Upper lobe of left lung (tissue), 6 donors: ENCODE results near the gene HSPB6. TPM values are rescaled to one million over a fixed set of nuclear protein-coding genes. Genes with fewer than 3 reads are reported as not detected.
"Not testable (repeated sequence)": the region's sequence is repeated elsewhere in the genome, so short reads cannot be mapped to it uniquely, and the experiment has no call there.

Source experiments
- ATAC-seq, 2 donors: fragments of 200-7000 bp; cut with Tn5 transposase; one replicate each; pipeline ENCODE4 v1.9.1; 2022; ENCODE audit warnings: mild to moderate bottlenecking in 2 of 2, moderate library complexity in 2 of 2; ENCODE audit not compliant: low FRiP score in 2 of 2
- DNase-seq, 2 donors: peaks; one replicate each; pipeline ENCODE4 v3.0.0-alpha.2; 2019 to 2020
- H3K27ac ChIP-seq, 4 donors: fragments of 200-600 bp; sonication (generic); one replicate each; pipeline ENCODE4 v1.5.1; 2016 to 2019
- H3K27me3 ChIP-seq, 4 donors: fragments of 200-600 bp; sonication (generic); one replicate each; pipeline ENCODE4 v1.5.1; 2017 to 2019
- H3K36me3 ChIP-seq, 4 donors: fragments of 200-600 bp; sonication (generic); one replicate each; pipeline ENCODE4 v1.5.1; 2016 to 2019
- H3K4me1 ChIP-seq, 4 donors: fragments of 200-600 bp; sonication (generic); one replicate each; pipeline ENCODE4 v1.5.1; 2018 to 2019
- H3K4me3 ChIP-seq, 4 donors: fragments of 200-600 bp; sonication (generic); one replicate each; pipeline ENCODE4 v1.5.1; 2017 to 2019; ENCODE audit warnings: mild to moderate bottlenecking in 2 of 4, moderate library complexity in 1 of 4
- H3K9me3 ChIP-seq, 4 donors: fragments of 200-600 bp; sonication (generic); one replicate each; pipeline ENCODE4 v1.5.1; 2018 to 2019
- CTCF ChIP-seq, 6 experiments: fragments of 450-650 bp in 4 of 6; fragments of 200-600 bp in 2 of 6; sonication (generic) in 2 of 6; IDR thresholded peaks; one replicate each; pipeline ENCODE4 v1.5.1; 2016 to 2019; ENCODE audit warnings: antibody characterized with exemption in 6 of 6
- EP300 ChIP-seq, 4 donors: sonication (generic); formaldehyde crosslinking; IDR thresholded peaks; one replicate each; pipeline ENCODE4 v1.5.1; 2017; ENCODE audit warnings: antibody characterized with exemption in 4 of 4, control low read depth in 2 of 4
- POLR2A ChIP-seq, 4 donors: fragments of 450-650 bp; IDR thresholded peaks; one replicate each; pipeline ENCODE4 v1.5.1; 2016 to 2017; ENCODE audit warnings: antibody characterized with exemption in 4 of 4, mild to moderate bottlenecking in 2 of 4
- POLR2AphosphoS5 ChIP-seq, 2 donors: sonication (generic); formaldehyde crosslinking; IDR thresholded peaks; one replicate each; pipeline ENCODE4 v1.5.1; 2017; ENCODE audit warnings: antibody characterized with exemption in 2 of 2
- WGBS, 2 donors: methylation state at CpG; one replicate each; pipeline ENCODE4 v1.1.5; 2017 to 2018; 5-methylcytosine and 5-hydroxymethylcytosine counted together
- total RNA-seq, 6 donors: library from RNA; depleted of rRNA in 4 of 6; stranded (reverse); fragments of >200 nt in 4 of 6; gene quantifications; one replicate each; pipeline versions ENCODE4 v1.1.0 to v1.2.1, GENCODE V29; 2016 to 2021
- donor health status: DM: no; HTN: no; CAD: no; lungs with moderate emphysema.
- donor health status: DM: no; HTN: yes; CAD: no; lungs with severe emphysema.

Gene HSPB6
- total RNA-seq, 6 donors from 2014 or later, result 4.2 to 46.2 (median 18.4) TPM

- H3K27me3 ChIP-seq, result no peaks in the 10 kb centered on the region
- DNase-seq (no peak), ATAC-seq (no peak)
- TF ChIP-seq POLR2A (IDR thresholded peaks at IDR 0.05), result no peak
- TF ChIP-seq CTCF (IDR thresholded peaks at IDR 0.05), result no peak
- no peak for TF ChIP-seq POLR2AphosphoS5 (IDR thresholded peaks at IDR 0.05)
- TF ChIP-seq EP300 (IDR thresholded peaks at IDR 0.05), result no peak
- 94% methylated on average over 13 to 23 of the region's 25 CpGs for WGBS, 2 donors
- H3K9me3 ChIP-seq, result no peaks in the 10 kb centered on the region
- H3K27ac ChIP-seq, result no peak overlapping the region
- peaks cover 82 to 100% (median 97%) of the 10 kb centered on the region in 4 donors for H3K36me3 ChIP-seq
- H3K4me1 ChIP-seq, result no peaks in the 10 kb centered on the region
- no peak overlapping the region for H3K4me3 ChIP-seq
Observed at GRCh38 chr19:35727053-35727955, 29.5 kb downstream of the HSPB6 start.

- TF ChIP-seq CTCF (IDR thresholded peaks at IDR 0.05), result no peak
- TF ChIP-seq POLR2A (IDR thresholded peaks at IDR 0.05), result no peak
- TF ChIP-seq EP300 (IDR thresholded peaks at IDR 0.05), result no peak
- TF ChIP-seq POLR2AphosphoS5 (IDR thresholded peaks at IDR 0.05), result no peak
- Histone ChIP-seq H3K27ac (no peak overlapping the region), H3K27me3 (no peaks in the 10 kb centered on the region), H3K4me3 (no peak overlapping the region), H3K36me3 (peaks cover 75 to 100% (median 95%) of the 10 kb centered on the region in 4 donors), H3K9me3 (no peaks in the 10 kb centered on the region), H3K4me1 (peaks cover 0 to 6% (median 0%) of the 10 kb centered on the region in 4 donors)
- ATAC-seq, result no peak
- 95 to 96% methylated on average over 13 to 22 of the region's 23 CpGs for WGBS, 2 donors
- DNase-seq, result no peak
Observed at GRCh38 chr19:35725216-35725861, 31.5 kb downstream of the HSPB6 start.

- peaks cover 0 to 13% (median 4%) of the 10 kb centered on the region in 4 donors for H3K4me1 ChIP-seq
- peaks cover 68 to 99% (median 91%) of the 10 kb centered on the region in 4 donors for H3K36me3 ChIP-seq
- TF ChIP-seq EP300 (IDR thresholded peaks at IDR 0.05), result no peak
- TF ChIP-seq POLR2AphosphoS5 (IDR thresholded peaks at IDR 0.05), result no peak
- no peak for TF ChIP-seq POLR2A (IDR thresholded peaks at IDR 0.05)
- TF ChIP-seq CTCF (IDR thresholded peaks at IDR 0.05), result no peak
- DNase-seq, result no peak
- no peaks in the 10 kb centered on the region for H3K27me3 ChIP-seq
- 91 to 96% methylated on average over 5 to 12 of the region's 12 CpGs for WGBS, 2 donors
- no peaks in the 10 kb centered on the region for H3K9me3 ChIP-seq
- no peak overlapping the region for H3K4me3 ChIP-seq
- ATAC-seq, result no peak
- no peak overlapping the region for H3K27ac ChIP-seq
Observed at GRCh38 chr19:35724560-35724959, 32.3 kb downstream of the HSPB6 start.

GRCh38 chr19:35724132-35724531 lies 32.7 kb downstream of the HSPB6 start:
- Histone ChIP-seq H3K36me3 (peaks cover 64 to 95% (median 87%) of the 10 kb centered on the region in 4 donors), H3K4me1 (peaks cover 2 to 17% (median 7%) of the 10 kb centered on the region in 4 donors)
- H3K4me3 ChIP-seq, DNase-seq, H3K9me3 ChIP-seq, H3K27ac ChIP-seq, H3K27me3 ChIP-seq, ATAC-seq: not testable (repeated sequence)
- WGBS, 2 donors, result 95% methylated on average over 7 of the region's 7 CpGs

- Histone ChIP-seq H3K9me3 (no peaks in the 10 kb centered on the region), H3K4me3 (no peak overlapping the region), H3K36me3 (peaks cover 59 to 90% (median 82%) of the 10 kb centered on the region in 4 donors), H3K27ac (no peak overlapping the region), H3K27me3 (no peaks in the 10 kb centered on the region), H3K4me1 (peaks cover 6 to 22% (median 12%) of the 10 kb centered on the region in 4 donors)
- no peak for TF ChIP-seq POLR2A (IDR thresholded peaks at IDR 0.05)
- TF ChIP-seq POLR2AphosphoS5 (IDR thresholded peaks at IDR 0.05), result no peak
- no peak for TF ChIP-seq CTCF (IDR thresholded peaks at IDR 0.05)
- TF ChIP-seq EP300 (IDR thresholded peaks at IDR 0.05), result no peak
- ATAC-seq, result no peak
- WGBS, 2 donors, result 95 to 99% methylated on average over 23 to 24 of the region's 24 CpGs
- DNase-seq, result no peak
Observed at GRCh38 chr19:35723671-35724070, 33.2 kb downstream of the HSPB6 start.
